Loucy (cell line): ENCODE data around the gene SOS1.

ENCODE experiments used
- CTCF ChIP-seq: fragments of 200-600 bp; sonication (generic); conservative IDR thresholded peaks from 2 replicates; pipeline ENCODE4 v1.5.1; 2014; ENCODE audit warnings: mild to moderate bottlenecking, antibody characterized with exemption, low read length
- EZH2phosphoT487 ChIP-seq: fragments of 200-600 bp; IDR thresholded peaks from 2 replicates; pipeline ENCODE4 v1.6.1; 2018; ENCODE audit warnings: antibody characterized with exemption, mild to moderate bottlenecking, moderate library complexity, borderline replicate concordance

GRCh38 chr2:39068299-39069135 is 52.3 kb downstream of the SOS1 start:
- TF ChIP-seq CTCF (no peak), EZH2phosphoT487 (no peak)
